Measurements from ENCODE around the gene ADIPOR2.

The ADIPOR2 gene

DNA sequence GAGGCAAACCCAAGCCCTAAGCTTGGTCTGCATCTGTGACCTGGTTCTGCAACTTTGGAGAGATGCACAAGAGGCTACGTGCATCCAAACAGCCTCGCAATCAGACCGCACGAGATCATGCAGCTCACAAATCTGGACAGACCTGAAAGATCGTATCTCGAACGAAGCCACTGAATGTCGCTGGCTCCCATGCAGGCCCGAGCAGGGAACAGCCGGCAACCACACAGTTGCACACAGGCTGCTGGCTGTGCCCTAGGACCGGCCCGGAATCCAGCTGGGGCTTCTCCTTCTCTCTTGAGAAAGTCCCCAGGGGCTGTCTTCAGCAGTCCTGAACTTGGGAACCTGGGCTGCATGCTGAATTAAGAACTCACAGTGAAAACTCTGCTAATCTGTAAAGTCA lies 34.0 kb upstream of the ADIPOR2 start:
- Histone ChIP-seq H3K4me3 (no peak overlapping the region), H3K27me3 (ENCODE audit: low read depth) (no peaks in the 10 kb centered on the region), H3K4me1 (no peaks in the 10 kb centered on the region), H3K9me3 (no peaks in the 10 kb centered on the region), H3K36me3 (replicated peaks) (no peaks in the 10 kb centered on the region)
- in situ Hi-C loops (cut with MboI; ENCODE audit: low sequenced_read_pairs): no loop called here
- no peak for DNase-seq (ENCODE audit: low spot score in 2 of 2)

DNA sequence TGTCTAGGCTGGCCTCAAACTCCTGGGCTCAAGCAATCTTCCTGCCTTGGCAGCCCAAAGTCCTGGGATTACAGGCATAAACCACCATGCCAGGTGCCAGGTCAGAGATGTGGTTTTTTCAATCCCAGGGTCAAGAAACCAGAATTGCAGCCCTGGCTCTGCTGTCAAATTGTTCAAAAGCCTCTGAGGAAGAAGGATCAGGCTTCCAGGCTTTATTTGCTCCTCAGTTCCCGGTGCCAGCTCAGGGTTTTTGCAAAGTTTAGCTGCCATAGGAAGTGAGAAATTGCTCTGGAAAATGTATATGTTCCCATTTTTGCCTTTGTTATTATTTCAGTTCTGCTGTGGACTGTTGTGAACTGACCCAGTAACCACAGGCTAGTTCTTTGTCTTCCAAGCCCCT lies 33.2 kb upstream of the ADIPOR2 start:
- H3K4me1 ChIP-seq: no peaks in the 10 kb centered on the region
- no peak for DNase-seq (ENCODE audit: low spot score in 2 of 2)
- no peaks in the 10 kb centered on the region for H3K9me3 ChIP-seq
- no peak overlapping the region for H3K4me3 ChIP-seq
- H3K27me3 ChIP-seq (ENCODE audit: low read depth): no peaks in the 10 kb centered on the region
- no peaks in the 10 kb centered on the region for H3K36me3 ChIP-seq (replicated peaks)
- in situ Hi-C loops (cut with MboI; ENCODE audit: low sequenced_read_pairs): no loop called here

DNA sequence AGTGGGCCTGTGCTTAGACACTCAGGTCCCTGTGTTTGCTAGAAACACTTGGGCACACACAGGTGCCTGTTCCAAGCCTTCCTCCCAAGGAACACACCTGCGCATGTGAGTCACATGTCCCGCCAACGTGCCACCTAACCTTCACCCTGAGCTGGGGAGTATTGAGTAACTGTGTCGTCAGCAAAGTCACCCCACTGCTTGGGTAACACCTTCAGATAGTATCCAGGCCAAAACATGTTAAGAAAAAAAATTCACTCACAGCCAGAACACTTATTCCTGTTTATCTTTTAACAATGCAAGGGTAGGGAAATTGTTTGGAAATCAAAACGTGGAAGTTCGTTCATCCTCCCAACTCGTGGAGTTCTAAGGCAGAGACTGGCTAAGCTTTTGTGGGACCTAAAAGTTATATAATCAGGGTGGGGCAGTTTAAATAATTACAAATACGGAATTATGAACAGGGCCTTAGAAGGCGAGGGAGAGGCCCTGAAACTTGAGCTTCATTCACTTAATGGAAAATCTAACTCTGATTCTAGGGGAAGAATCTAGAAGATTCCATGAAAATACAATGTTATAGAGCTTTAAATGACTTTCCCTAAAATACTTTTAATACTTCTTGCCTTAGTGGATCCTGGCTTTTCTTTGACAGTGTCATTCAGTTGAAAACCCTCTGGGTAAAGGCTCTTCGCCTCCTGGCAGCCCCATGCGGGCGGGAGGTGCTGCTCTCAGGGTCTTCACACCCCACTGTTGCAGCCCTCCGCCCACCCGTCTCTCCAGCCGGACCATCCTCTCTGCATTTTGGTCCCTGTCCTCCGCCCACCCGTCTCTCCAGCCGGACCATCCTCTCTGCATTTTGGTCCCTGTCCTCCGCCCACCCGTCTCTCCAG lies 30.3 kb upstream of the ADIPOR2 start:
- no peak for DNase-seq (ENCODE audit: low spot score in 2 of 2)
- Histone ChIP-seq H3K36me3 (replicated peaks) (no peaks in the 10 kb centered on the region), H3K9me3 (no peaks in the 10 kb centered on the region), H3K4me1 (no peaks in the 10 kb centered on the region), H3K27me3 (ENCODE audit: low read depth) (no peaks in the 10 kb centered on the region), H3K4me3 (no peak overlapping the region)
- in situ Hi-C loops (cut with MboI; ENCODE audit: low sequenced_read_pairs): no loop called here

DNA sequence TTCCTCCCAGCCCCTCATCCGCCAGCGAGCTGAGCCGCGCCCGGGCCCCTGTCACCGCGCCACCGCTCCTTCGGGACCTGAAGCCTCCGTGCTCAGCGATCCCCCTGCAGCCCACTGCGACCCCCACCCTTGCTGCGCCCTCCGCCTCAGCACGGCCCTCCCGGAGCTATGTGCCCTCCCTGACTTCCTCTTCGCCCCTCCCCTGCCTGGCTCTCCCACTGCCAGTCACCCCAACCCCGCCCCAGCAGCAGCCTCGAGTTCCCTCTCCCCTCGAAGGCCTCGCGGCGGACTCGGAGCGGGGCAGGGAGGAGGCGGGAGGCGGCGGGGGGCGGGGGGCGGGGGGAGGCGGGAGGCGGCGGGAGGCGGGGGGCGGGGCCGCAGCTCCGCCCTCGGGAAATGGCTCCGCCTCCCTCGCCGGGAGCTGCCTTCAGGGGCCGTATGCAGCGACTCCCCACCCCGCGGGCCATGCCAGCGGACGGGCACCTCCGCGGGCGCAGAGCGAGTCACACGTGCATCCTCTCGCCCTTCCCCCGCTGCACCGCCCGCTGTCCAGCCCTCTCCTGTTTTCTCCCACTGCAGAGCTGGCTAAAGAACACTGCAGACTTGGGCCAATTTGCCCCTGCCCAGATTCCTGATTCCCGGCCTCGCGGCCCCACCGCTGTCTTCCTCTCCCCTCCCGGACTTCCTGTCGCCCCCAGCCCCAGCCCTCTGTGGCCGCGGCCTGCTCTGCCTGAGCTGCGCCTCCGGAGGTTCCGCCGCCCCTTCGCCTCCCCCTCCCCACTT lies 29.1 kb upstream of the ADIPOR2 start:
- Histone ChIP-seq H3K27me3 (ENCODE audit: low read depth) (no peaks in the 10 kb centered on the region), H3K4me3 (peak overlapping the region; percentile 50), H3K36me3 (replicated peaks) (no peaks in the 10 kb centered on the region), H3K4me1 (peaks cover 7% of the 10 kb centered on the region), H3K9me3 (no peaks in the 10 kb centered on the region)
- peak; percentile 47 to 89 for DNase-seq (ENCODE audit: low spot score in 2 of 2)
- in situ Hi-C loops (cut with MboI; ENCODE audit: low sequenced_read_pairs): no loop called here

DNA sequence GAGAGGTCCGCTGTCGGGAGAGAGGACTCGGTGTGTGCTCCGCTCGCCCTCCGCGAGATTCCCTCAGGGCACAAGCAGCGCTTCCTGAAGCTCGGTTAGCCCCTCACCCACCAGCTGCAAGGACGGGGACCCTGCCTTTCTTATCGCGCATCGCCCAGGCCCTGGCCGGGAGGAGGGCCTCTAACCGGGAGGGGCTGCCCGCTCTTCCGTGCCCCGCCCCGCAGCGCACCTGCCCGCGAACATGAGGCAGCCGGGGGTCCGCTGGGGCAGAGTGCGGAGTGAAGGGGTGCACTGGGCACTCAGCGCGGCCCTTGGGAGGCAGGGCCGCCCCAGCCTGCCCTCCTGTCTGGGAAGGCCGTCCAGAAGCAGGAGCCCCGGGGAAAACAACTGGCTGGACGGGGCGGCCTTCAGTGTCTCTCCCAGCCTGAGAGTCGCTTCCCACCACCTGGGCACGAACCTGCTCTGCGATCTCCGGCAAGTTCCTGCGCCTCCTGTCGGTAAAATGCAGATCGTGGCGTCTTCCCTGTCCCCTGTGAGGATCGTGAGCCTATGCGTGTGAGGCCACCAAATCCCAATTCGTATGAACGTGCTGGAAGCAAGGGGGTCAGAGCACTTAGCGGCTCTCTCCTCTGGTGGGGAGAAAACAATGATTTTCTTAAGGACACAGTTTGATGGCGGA lies 28.0 kb upstream of the ADIPOR2 start:
- no peak overlapping the region for H3K4me3 ChIP-seq
- no peaks in the 10 kb centered on the region for H3K9me3 ChIP-seq
- H3K36me3 ChIP-seq (replicated peaks): no peaks in the 10 kb centered on the region
- peak in 1 of 2 experiments; percentile 26 for DNase-seq (ENCODE audit: low spot score in 2 of 2)
- H3K4me1 ChIP-seq: peaks cover 10% of the 10 kb centered on the region
- in situ Hi-C loops (cut with MboI; ENCODE audit: low sequenced_read_pairs): no loop called here
- H3K27me3 ChIP-seq (ENCODE audit: low read depth): no peaks in the 10 kb centered on the region

DNA sequence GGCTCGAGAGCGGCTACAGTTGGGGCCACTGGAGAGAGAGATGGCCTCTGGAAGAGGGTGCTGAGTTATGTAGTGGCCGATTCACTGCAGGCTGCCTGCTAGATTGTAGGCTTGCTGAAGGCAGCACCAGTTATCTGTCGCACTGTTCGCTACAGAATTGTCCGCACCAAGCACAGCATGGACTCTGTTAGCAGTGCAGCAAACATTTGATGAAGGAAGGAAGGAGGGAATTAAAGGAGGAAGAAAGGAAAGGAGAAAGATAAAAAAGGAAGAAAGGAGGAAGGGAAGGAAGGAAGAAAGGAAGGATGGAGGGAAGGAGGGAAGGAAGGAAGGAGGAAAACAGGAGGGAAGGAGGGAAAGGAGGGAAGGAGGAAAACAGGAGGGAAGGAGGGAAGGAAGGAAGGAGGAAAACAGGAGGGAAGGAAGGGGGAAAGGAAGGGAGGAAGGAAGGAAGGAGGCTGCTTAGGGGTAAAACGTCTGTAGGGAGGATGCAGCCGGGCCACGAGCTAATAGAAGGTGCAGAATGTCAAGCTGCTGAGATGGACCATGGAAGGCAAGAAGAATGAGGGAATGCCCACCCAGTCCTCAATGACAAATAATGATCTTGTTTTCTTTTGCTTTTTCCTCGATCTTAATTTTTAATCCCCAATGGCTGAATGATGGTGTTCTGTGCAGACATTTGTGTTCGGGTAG lies 27.3 kb upstream of the ADIPOR2 start:
- no peak overlapping the region for H3K4me3 ChIP-seq
- H3K9me3 ChIP-seq: no peaks in the 10 kb centered on the region
- in situ Hi-C loops (cut with MboI; ENCODE audit: low sequenced_read_pairs): no loop called here
- DNase-seq (ENCODE audit: low spot score in 2 of 2): no peak
- H3K27me3 ChIP-seq (ENCODE audit: low read depth): no peaks in the 10 kb centered on the region
- no peaks in the 10 kb centered on the region for H3K36me3 ChIP-seq (replicated peaks)
- peaks cover 10% of the 10 kb centered on the region for H3K4me1 ChIP-seq

DNA sequence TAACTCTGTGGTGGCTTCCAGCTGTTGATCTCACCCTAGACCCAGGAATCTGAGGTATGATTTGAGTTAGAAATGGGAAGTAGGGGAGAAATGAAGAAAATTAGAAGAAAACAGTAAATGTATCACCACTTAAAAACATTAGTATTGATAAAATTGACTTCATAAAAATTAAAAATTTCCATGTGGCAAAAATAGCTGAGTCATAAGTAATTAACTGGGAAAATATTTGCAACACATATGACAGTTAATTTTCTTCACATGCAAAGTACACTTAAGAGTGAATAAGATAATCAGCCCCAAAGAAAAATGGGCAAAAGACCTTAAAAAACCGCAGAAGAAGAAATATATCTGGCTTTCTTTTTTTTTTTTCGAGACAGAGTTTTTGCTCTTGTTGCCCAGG lies 25.5 kb upstream of the ADIPOR2 start:
- Histone ChIP-seq H3K36me3 (replicated peaks) (no peaks in the 10 kb centered on the region), H3K4me3 (no peak overlapping the region), H3K9me3 (no peaks in the 10 kb centered on the region), H3K27me3 (ENCODE audit: low read depth) (no peaks in the 10 kb centered on the region), H3K4me1 (peaks cover 10% of the 10 kb centered on the region)
- in situ Hi-C loops (cut with MboI; ENCODE audit: low sequenced_read_pairs): no loop called here
- DNase-seq (ENCODE audit: low spot score in 2 of 2): no peak

DNA sequence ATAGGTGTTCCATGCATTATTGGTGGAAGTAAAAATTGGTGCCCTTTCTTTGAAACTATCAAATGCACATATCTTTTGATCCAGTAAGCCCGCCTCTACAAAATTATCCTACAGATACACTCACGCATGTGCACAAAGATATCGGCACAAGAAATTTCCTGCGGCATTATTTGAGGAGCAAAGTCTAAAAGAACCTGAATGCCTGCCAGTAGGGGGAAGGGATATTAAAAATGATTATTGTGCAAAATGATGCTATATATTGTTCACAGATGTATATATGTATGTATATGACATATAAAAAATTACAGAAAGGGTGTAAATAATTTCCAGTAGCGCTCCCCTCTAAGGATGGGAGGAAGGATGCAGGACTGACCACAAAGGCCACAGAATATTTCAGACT lies 24.7 kb upstream of the ADIPOR2 start:
- no peak for DNase-seq (ENCODE audit: low spot score in 2 of 2)
- in situ Hi-C loops (cut with MboI; ENCODE audit: low sequenced_read_pairs): no loop called here
- Histone ChIP-seq H3K9me3 (no peaks in the 10 kb centered on the region), H3K36me3 (replicated peaks) (no peaks in the 10 kb centered on the region), H3K27me3 (ENCODE audit: low read depth) (no peaks in the 10 kb centered on the region), H3K4me3 (no peak overlapping the region), H3K4me1 (peaks cover 10% of the 10 kb centered on the region)

DNA sequence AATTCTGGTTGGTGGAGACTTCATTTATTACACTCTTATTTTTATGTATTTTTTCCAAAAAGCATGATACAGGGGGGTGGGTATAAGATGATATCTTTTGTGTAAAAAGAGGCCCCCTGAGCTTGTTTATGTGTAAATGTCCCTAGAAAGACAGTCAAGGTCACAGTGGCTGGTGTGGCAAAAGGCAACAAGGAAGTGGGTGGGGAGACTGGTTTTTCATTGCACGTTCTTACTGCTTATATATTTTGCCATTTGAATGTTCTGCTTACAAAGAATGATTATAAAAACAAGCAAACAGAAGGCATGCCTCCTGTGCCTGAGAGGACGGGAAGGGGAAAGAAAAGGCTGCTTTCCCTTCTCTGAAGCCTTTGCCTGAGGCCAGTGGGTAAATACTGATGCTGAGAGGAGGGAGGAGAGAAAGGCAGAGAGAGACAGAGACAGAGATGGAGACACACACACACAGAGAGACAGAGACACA lies 24.1 kb upstream of the ADIPOR2 start:
- DNase-seq (ENCODE audit: low spot score in 2 of 2): peak; percentile 20 to 36
- Histone ChIP-seq H3K9me3 (no peaks in the 10 kb centered on the region), H3K4me3 (no peak overlapping the region), H3K4me1 (peaks cover 10% of the 10 kb centered on the region), H3K36me3 (replicated peaks) (no peaks in the 10 kb centered on the region), H3K27me3 (ENCODE audit: low read depth) (no peaks in the 10 kb centered on the region)
- in situ Hi-C loops (cut with MboI; ENCODE audit: low sequenced_read_pairs): no loop called here

DNA sequence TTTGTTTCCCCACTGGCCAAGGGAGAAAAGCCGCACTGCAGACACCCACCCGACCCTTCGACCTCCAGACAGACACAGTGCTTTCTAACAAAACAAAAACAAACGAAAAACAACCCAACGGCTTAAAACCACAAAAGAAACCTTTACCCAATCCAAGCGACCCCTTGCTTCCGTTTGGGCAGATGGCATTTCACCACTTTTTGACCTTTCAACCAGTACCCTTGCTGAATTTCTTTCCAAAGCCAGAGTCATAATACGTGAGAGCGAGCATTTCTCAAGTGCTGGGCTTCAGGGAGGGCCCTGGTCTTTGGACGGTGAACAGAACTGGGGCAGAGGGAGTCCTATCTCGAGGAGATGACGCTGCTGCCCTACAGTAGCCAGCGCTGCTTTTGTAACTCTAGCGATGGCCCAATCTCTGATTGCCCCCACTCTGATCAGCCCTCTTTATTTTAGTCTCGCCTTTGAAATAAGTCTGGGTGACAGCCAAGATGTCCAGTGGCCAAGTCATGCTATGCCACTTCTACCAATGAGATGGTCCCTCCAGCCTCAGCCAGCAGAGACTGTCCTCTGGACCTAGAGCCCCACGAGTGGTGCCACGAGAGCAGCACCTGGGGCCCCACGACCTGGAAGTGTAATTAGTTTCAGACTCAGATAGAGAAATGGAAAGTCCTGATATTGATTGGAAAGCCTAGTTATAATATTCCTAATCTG lies 21.9 kb upstream of the ADIPOR2 start:
- Histone ChIP-seq H3K4me1 (peaks cover 10% of the 10 kb centered on the region), H3K4me3 (no peak overlapping the region), H3K36me3 (replicated peaks) (no peaks in the 10 kb centered on the region), H3K9me3 (no peaks in the 10 kb centered on the region), H3K27me3 (ENCODE audit: low read depth) (no peaks in the 10 kb centered on the region)
- DNase-seq (ENCODE audit: low spot score in 2 of 2): no peak
- in situ Hi-C loops (cut with MboI; ENCODE audit: low sequenced_read_pairs): no loop called here

DNA sequence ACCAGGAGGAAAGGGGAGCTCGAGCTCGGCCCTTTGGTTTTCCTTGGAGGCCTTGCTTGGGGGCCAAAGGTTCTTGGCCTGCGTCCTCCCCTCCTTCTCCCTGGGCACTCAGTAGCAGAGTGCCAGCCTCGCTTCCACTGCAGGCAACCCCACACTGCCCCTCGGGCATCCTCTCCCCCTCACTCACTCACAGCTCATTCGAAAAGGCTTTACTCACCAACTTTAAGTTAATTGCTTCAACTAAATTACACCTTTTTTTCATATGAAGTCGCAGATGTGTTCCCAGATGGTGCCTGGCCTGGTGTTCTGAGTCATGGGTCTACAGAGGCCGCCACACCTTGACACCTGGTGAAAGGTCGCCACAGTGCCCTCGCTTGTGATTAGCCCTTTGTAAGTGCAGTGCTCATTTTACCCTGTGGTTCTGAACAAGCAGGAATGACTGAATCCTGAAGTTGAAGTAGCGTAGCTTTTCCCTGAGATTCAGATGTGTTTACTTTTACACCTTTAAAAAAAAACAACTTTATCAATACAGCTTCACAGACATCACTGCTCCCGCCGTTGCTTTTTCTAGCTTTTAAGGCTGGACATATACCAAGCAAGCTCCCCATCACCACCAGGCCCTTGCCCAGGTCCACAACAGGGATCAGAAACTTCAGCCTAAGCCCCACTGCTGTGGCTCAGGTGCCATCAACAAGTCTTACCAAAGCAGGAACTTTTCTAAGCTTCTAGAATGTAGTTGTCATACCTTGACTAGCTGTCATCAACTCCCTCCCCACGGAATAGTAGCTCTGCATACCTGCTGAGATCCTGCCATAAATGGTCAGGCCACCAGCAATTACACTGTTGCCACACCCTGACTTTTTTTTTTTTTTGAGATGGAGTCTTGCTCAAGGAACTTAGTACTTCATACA lies 20.3 kb upstream of the ADIPOR2 start:
- peaks cover 10% of the 10 kb centered on the region for H3K4me1 ChIP-seq
- no peak for DNase-seq (ENCODE audit: low spot score in 2 of 2)
- H3K36me3 ChIP-seq (replicated peaks): no peaks in the 10 kb centered on the region
- no peaks in the 10 kb centered on the region; the same call in 1 of the 2 replicates for H3K9me3 ChIP-seq
- in situ Hi-C loops (cut with MboI; ENCODE audit: low sequenced_read_pairs): no loop called here
- H3K4me3 ChIP-seq: no peak overlapping the region
- H3K27me3 ChIP-seq (ENCODE audit: low read depth): no peaks in the 10 kb centered on the region

DNA sequence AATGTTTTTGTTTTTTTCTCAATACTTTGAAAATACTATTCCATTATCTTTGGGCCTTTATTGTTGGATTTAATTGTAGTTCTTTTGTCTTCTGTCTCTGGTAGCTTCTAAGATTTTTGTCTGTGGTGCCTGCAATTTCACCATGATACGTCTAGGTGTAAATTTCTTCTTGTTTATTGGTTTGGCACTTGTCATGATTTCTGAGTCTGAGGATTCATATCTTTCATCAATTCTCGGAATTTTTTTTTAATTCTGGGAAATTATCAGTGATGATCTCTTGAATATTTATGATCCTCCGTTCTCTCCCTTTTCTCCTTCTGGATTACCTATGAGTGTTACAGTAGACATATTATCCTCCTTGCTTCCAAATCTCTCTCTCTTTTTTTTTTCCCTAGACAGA lies 14.8 kb upstream of the ADIPOR2 start:
- no peaks in the 10 kb centered on the region for H3K4me1 ChIP-seq
- in situ Hi-C loops (cut with MboI; ENCODE audit: low sequenced_read_pairs): no loop called here
- no peaks in the 10 kb centered on the region for H3K36me3 ChIP-seq (replicated peaks)
- H3K9me3 ChIP-seq: no peaks in the 10 kb centered on the region; the same call in 1 of the 2 replicates
- DNase-seq (ENCODE audit: low spot score in 2 of 2): no peak
- H3K27me3 ChIP-seq (ENCODE audit: low read depth): no peaks in the 10 kb centered on the region
- no peak overlapping the region for H3K4me3 ChIP-seq
